ENCODE measurements around the gene B4GALNT4. TPM values are rescaled to one million over a fixed set of nuclear protein-coding genes. Genes with fewer than 3 reads are reported as not detected.

The B4GALNT4 gene
- total RNA-seq, 1 experiment from 2014 or later, result 88.0 TPM

- TF ChIP-seq PRDM15 (CRISPR knock-in tag; IDR thresholded peaks at IDR 0.05) (no peak), ARID4B (CRISPR knock-in tag; IDR thresholded peaks at IDR 0.05; ENCODE audit: borderline replicate concordance) (no peak), ZNF121 (CRISPR knock-in tag; IDR thresholded peaks at IDR 0.05) (no peak), TEAD1 (CRISPR knock-in tag; IDR thresholded peaks at IDR 0.05) (no peak), CREB1 (CRISPR knock-in tag; IDR thresholded peaks at IDR 0.05) (no peak), NFYB (CRISPR knock-in tag; conservative IDR thresholded peaks at IDR 0.05; ENCODE audit: low read depth) (no peak), FOXP1 (CRISPR knock-in tag; IDR thresholded peaks at IDR 0.05; ENCODE audit: borderline replicate concordance) (no peak)
These were observed 11.2 kb downstream of the B4GALNT4 start (continued) for GRCh38 chr11:380491-380890.

- Mint-ChIP-seq H3K4me1 (no peaks in the 10 kb centered on the region), H3K36me3 (peaks cover 6% of the 10 kb centered on the region; the same call in 1 of the 2 replicates), H3K4me3 (no peak overlapping the region), H3K9me3 (no peaks in the 10 kb centered on the region), H3K27me3 (ENCODE audit: low read depth) (no peaks in the 10 kb centered on the region), H3K27ac (no peak overlapping the region)
- ChIA-PET CTCF (no interaction called here), POLR2A (no interaction called here)
- DNase-seq (ENCODE audit: low spot score) (no peak), ATAC-seq (no peak)
- TF ChIP-seq SMAD3 (CRISPR knock-in tag; IDR thresholded peaks at IDR 0.05; ENCODE audit: borderline replicate concordance) (no peak), ZNF396 (CRISPR knock-in tag; IDR thresholded peaks at IDR 0.05; ENCODE audit: borderline replicate concordance) (no peak), ZBTB43 (CRISPR knock-in tag; IDR thresholded peaks at IDR 0.05) (no peak), MAX (CRISPR knock-in tag; IDR thresholded peaks at IDR 0.05) (no peak), CREM (CRISPR knock-in tag; IDR thresholded peaks at IDR 0.05) (no peak), ZNF671 (CRISPR knock-in tag; IDR thresholded peaks at IDR 0.05) (no peak), ZNF281 (CRISPR knock-in tag; IDR thresholded peaks at IDR 0.05) (no peak), ETV6 (CRISPR knock-in tag; IDR thresholded peaks at IDR 0.05) (no peak)
These were observed 11.7 kb downstream of the B4GALNT4 start for GRCh38 chr11:380996-381395.

Measured in WTC11 (cell line).